GM12864 (cell line): ENCODE measurements around the gene LCOR.

Source experiments
- DNase-seq: peaks from one replicate; pipeline ENCODE4 v3.0.0-alpha.2; 2011; ENCODE audit warnings: low read depth
- H3K4me3 ChIP-seq: 2 replicates; pipeline ENCODE4 v1.5.1; 2011; ENCODE audit warnings: mild to moderate bottlenecking, low read depth, low read length, control low read depth
- CTCF ChIP-seq: IDR thresholded peaks from 2 replicates; pipeline ENCODE4 v1.5.1; 2011; ENCODE audit warnings: low read depth, mild to moderate bottlenecking, moderate library complexity, low read length, control low read depth, inconsistent platforms; ENCODE audit errors: missing control alignments

LCOR gene

GRCh38 chr10:97013983-97014382, 181.9 kb downstream of the LCOR start:
- H3K4me3 ChIP-seq: no peak overlapping the region
- DNase-seq: no peak
- TF ChIP-seq CTCF: no peak

GRCh38 chr10:97015240-97015639, 183.1 kb downstream of the LCOR start:
- no peak overlapping the region for H3K4me3 ChIP-seq
- TF ChIP-seq CTCF: no peak
- DNase-seq: no peak

GRCh38 chr10:97016728-97017473, 184.8 kb downstream of the LCOR start:
- TF ChIP-seq CTCF: no peak
- no peak for DNase-seq
- H3K4me3 ChIP-seq: no peak overlapping the region; the same call in 1 of the 2 replicates

GRCh38 chr10:97017474-97017903, 185.4 kb downstream of the LCOR start:
- TF ChIP-seq CTCF: no peak
- no peak overlapping the region for H3K4me3 ChIP-seq
- DNase-seq: no peak

- no peak for DNase-seq
- no peak for TF ChIP-seq CTCF
- H3K4me3 ChIP-seq: no peak overlapping the region
These were observed 186.4 kb downstream of the LCOR start for GRCh38 chr10:97018251-97019212.

GRCh38 chr10:97019213-97019844, 187.2 kb downstream of the LCOR start:
- no peak for TF ChIP-seq CTCF
- no peak overlapping the region for H3K4me3 ChIP-seq
- DNase-seq: no peak
